Raji (cell line): ENCODE measurements around the gene OMP.

Source experiments
- POLR2A ChIP-seq: IDR thresholded peaks from 2 replicates; pipeline ENCODE4 v1.6.1; 2011; ENCODE audit warnings: low read depth, low read length, control low read depth; ENCODE audit not compliant: insufficient read depth

OMP gene

DNA sequence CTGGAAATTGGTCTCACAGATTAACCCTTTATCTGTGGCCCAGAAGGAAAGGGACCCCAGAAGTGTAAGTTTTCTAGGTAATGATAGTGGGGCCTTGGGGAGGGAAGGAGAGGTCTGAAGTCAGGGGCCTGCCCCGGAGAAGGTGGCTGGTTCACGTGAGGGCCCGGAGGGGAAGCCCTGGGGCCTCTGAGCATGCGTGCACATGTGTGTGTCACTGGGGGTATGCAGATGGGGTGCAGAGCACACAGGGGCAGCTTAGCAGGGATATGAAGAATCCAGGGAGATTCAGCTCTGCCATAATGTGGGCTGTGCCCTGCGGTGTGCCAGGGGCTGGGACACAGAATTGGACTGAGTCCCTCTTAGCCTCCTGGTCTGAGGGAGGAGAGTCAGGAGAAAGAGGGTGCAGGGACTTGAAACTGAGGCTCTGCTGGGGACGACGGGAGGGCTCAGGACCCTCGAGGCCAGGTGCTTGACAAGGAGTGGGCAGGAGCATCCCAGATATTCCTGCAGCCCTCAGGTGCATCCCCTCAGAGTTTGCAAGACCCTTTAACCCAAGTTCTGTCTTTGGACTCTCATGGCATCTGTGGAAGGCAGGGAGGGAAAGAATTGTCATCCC is 40.9 kb downstream of the OMP start:
- no peak for TF ChIP-seq POLR2A

- TF ChIP-seq POLR2A: no peak
These were observed 41.7 kb downstream of the OMP start for GRCh38 chr11:77144196-77144856.

GRCh38 chr11:77144857-77145428 is 42.3 kb downstream of the OMP start:
- TF ChIP-seq POLR2A: no peak

GRCh38 chr11:77146261-77147035 is 43.8 kb downstream of the OMP start:
- no peak for TF ChIP-seq POLR2A

- TF ChIP-seq POLR2A: no peak
These were observed 44.3 kb downstream of the OMP start for GRCh38 chr11:77147036-77147315.

GRCh38 chr11:77147668-77148321 is 45.2 kb downstream of the OMP start:
- no peak for TF ChIP-seq POLR2A

DNA sequence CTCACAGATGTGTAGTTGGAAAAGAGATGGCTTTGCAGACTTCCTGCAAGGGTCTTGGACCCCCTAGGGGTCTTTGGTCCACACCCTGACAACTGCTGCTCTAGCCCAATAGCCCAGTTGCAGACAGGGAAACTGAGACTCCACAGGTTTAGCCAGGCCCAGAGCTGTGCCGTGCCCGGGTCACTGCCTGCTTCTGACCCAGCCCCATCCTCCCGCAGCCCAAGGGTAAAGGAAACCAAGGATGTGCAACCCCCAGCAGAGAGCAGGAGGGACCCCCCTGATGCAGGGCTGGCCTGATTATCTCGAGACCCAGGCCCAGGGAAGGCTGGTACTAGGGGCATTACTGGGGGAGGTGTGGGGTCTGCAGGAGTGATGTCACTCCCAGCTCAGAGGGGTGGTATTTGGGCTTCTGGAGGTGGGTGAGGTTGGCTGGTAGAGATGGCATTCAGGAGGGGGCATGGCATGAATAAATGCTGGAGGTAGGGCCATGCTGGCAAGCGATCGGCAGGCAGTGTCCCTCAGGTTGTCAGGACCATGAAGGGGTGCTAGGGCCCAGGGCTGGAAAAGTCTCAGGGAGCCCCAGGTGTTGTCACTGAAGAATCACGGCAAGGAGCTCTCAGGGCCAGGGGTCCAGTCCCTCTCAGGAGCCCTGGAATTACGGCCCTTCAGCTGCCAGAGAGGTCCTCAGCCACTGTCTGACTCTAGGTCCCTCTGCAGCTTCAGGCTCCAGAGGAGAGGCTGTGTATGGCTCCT is 46.5 kb downstream of the OMP start:
- TF ChIP-seq POLR2A: no peak

GRCh38 chr11:77149716-77150392 is 47.2 kb downstream of the OMP start:
- TF ChIP-seq POLR2A: no peak

DNA sequence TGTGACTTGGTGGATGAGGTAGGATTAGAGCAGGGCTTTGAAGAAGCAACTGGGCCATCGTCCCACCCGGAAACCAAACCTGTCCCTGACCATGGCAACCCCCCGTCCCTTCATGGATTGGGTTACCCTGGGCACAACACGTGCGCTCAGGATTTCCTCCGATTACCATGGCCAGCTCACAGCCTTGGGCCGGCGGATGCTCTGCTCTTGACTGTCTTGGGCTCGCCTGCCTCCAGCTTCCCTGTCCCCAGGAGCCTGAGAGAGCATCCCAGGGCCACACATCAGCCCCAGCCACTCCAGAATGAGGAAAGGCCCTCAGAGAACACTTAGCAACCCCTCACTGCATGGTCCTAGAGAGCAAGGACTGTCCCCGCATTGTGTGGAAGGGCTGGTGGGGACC is 48.2 kb downstream of the OMP start:
- no peak for TF ChIP-seq POLR2A

GRCh38 chr11:77151804-77152509 is 49.3 kb downstream of the OMP start:
- no peak for TF ChIP-seq POLR2A

- TF ChIP-seq POLR2A: no peak
These were observed 50.2 kb downstream of the OMP start for GRCh38 chr11:77152846-77153245.
